ENCODE measurements around the gene MDN1. TPM values are rescaled to one million over a fixed set of nuclear protein-coding genes. Genes with fewer than 3 reads are reported as not detected.

The MDN1 gene
- total RNA-seq, 1 experiment from 2014 or later, result 50.0 TPM

GRCh38 chr6:89790403-89790802, 29.2 kb downstream of the MDN1 start:
- Mint-ChIP-seq H3K27me3 (ENCODE audit: unreplicated experiment) (no peaks in the 10 kb centered on the region), H3K27ac (ENCODE audit: unreplicated experiment) (no peak overlapping the region), H3K9me3 (ENCODE audit: low read depth, unreplicated experiment) (no peaks in the 10 kb centered on the region), H3K36me3 (ENCODE audit: insufficient read depth, unreplicated experiment) (peaks cover 30% of the 10 kb centered on the region), H3K4me1 (ENCODE audit: low read depth, unreplicated experiment) (peaks cover 7% of the 10 kb centered on the region), H3K4me3 (ENCODE audit: low read depth, unreplicated experiment) (no peak overlapping the region)
- DNase-seq, result no peak
- intact Hi-C loops (cut with micrococcal nuclease; ENCODE audit: unreplicated experiment), result no loop called here
- CTCF ChIA-PET, result no interaction called here
- TF ChIP-seq CTCF (IDR thresholded peaks at IDR 0.05; ENCODE audit: unreplicated experiment), result no peak
- BruUV-seq (replicated peaks), result no TSS peak

- DNase-seq, result no peak
- no peak for TF ChIP-seq CTCF (IDR thresholded peaks at IDR 0.05; ENCODE audit: unreplicated experiment)
- H3K9me3 Mint-ChIP-seq (ENCODE audit: low read depth, unreplicated experiment), result no peaks in the 10 kb centered on the region
- CTCF ChIA-PET, result no interaction called here
- intact Hi-C loops (cut with micrococcal nuclease; ENCODE audit: unreplicated experiment), result no loop called here
- no TSS peak for BruUV-seq (replicated peaks)
- no peaks in the 10 kb centered on the region for H3K27me3 Mint-ChIP-seq (ENCODE audit: unreplicated experiment)
- no peak overlapping the region for H3K4me3 Mint-ChIP-seq (ENCODE audit: low read depth, unreplicated experiment)
- H3K36me3 Mint-ChIP-seq (ENCODE audit: insufficient read depth, unreplicated experiment), result peaks cover 30% of the 10 kb centered on the region
- H3K27ac Mint-ChIP-seq (ENCODE audit: unreplicated experiment), result no peak overlapping the region
- peaks cover 7% of the 10 kb centered on the region for H3K4me1 Mint-ChIP-seq (ENCODE audit: low read depth, unreplicated experiment)
Measured at GRCh38 chr6:89789980-89790379, 29.6 kb downstream of the MDN1 start.

GRCh38 chr6:89787660-89788328, 31.8 kb downstream of the MDN1 start:
- BruUV-seq (replicated peaks), result no TSS peak
- no peak overlapping the region for H3K27ac Mint-ChIP-seq (ENCODE audit: unreplicated experiment)
- no peak overlapping the region for H3K4me3 Mint-ChIP-seq (ENCODE audit: low read depth, unreplicated experiment)
- no peak for TF ChIP-seq CTCF (IDR thresholded peaks at IDR 0.05; ENCODE audit: unreplicated experiment)
- no peak for DNase-seq
- CTCF ChIA-PET, result no interaction called here
- H3K9me3 Mint-ChIP-seq (ENCODE audit: low read depth, unreplicated experiment), result no peaks in the 10 kb centered on the region
- H3K36me3 Mint-ChIP-seq (ENCODE audit: insufficient read depth, unreplicated experiment), result peaks cover 25% of the 10 kb centered on the region
- H3K27me3 Mint-ChIP-seq (ENCODE audit: unreplicated experiment), result no peaks in the 10 kb centered on the region
- peaks cover 1% of the 10 kb centered on the region for H3K4me1 Mint-ChIP-seq (ENCODE audit: low read depth, unreplicated experiment)
- intact Hi-C loops (cut with micrococcal nuclease; ENCODE audit: unreplicated experiment), result no loop called here

GRCh38 chr6:89786970-89787369, 32.6 kb downstream of the MDN1 start:
- Mint-ChIP-seq H3K36me3 (ENCODE audit: insufficient read depth, unreplicated experiment) (peaks cover 25% of the 10 kb centered on the region), H3K27ac (ENCODE audit: unreplicated experiment) (no peak overlapping the region), H3K4me1 (ENCODE audit: low read depth, unreplicated experiment) (no peaks in the 10 kb centered on the region), H3K27me3 (ENCODE audit: unreplicated experiment) (no peaks in the 10 kb centered on the region), H3K4me3 (ENCODE audit: low read depth, unreplicated experiment) (no peak overlapping the region), H3K9me3 (ENCODE audit: low read depth, unreplicated experiment) (no peaks in the 10 kb centered on the region)
- no peak for DNase-seq
- BruUV-seq (replicated peaks), result no TSS peak
- intact Hi-C loops (cut with micrococcal nuclease; ENCODE audit: unreplicated experiment), result no loop called here
- CTCF ChIA-PET, result interaction anchor here (0.7 kb wide), 1 partner anchor 418 kb away, joined by 4 read pairs; no protein-coding TSS in a partner anchor
- no peak for TF ChIP-seq CTCF (IDR thresholded peaks at IDR 0.05; ENCODE audit: unreplicated experiment)

Data from Calu3 (cell line).